ENCODE results near the gene ZBED3.

- TF ChIP-seq POLR2A (IDR thresholded peaks at IDR 0.05; ENCODE audit: low read depth, low read length) (no peak), RAD21 (IDR thresholded peaks at IDR 0.05; ENCODE audit: low read length) (no peak), CTCF (conservative IDR thresholded peaks at IDR 0.05; ENCODE audit: low read depth, low read length) (no peak), USF2 (IDR thresholded peaks at IDR 0.05; ENCODE audit: low read depth, low read length) (no peak), CEBPB (IDR thresholded peaks at IDR 0.05; ENCODE audit: low read depth, low read length) (no peak), MAFK (IDR thresholded peaks at IDR 0.05; ENCODE audit: low read depth, low read length) (no peak), BHLHE40 (IDR thresholded peaks at IDR 0.05; ENCODE audit: low read depth, low read length) (no peak), SMC3 (IDR thresholded peaks at IDR 0.05; ENCODE audit: low read depth, low read length) (no peak), NFE2L2 (IDR thresholded peaks at IDR 0.05; ENCODE audit: low read depth, low read length) (no peak)
Measured at GRCh38 chr5:77128411-77129061, 41.5 kb upstream of the ZBED3 start.
